Measurements from ENCODE around the gene RBM42. TPM values are rescaled to one million over a fixed set of nuclear protein-coding genes. Genes with fewer than 3 reads are reported as not detected.

RBM42 gene
- total and polyA plus RNA-seq, 7 donors = 50.1 to 69.1 (median 61.1) TPM

DNA sequence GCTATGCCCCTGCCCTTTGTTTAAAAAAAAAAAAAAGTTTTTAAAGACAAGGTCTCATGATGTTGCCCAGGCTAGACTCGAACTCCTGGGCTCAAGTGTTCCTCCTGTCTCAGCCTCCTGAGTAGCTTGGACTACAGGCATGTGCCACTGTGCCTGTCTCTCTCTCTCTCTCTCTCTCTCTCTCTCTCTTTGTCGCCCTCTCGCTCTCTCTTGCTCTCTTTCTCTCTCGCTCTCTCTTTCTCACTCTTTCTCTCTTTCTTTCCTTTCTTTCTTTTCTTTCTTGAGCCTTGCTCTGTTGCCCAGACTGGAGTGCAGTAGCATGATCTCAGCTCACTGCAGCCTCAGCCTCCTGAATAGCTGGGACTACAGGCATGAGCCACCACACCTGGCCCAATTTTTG, 26.8 kb downstream of the RBM42 start:
- H3K27ac ChIP-seq = no peak overlapping the region
- TF ChIP-seq, protein P1, sequence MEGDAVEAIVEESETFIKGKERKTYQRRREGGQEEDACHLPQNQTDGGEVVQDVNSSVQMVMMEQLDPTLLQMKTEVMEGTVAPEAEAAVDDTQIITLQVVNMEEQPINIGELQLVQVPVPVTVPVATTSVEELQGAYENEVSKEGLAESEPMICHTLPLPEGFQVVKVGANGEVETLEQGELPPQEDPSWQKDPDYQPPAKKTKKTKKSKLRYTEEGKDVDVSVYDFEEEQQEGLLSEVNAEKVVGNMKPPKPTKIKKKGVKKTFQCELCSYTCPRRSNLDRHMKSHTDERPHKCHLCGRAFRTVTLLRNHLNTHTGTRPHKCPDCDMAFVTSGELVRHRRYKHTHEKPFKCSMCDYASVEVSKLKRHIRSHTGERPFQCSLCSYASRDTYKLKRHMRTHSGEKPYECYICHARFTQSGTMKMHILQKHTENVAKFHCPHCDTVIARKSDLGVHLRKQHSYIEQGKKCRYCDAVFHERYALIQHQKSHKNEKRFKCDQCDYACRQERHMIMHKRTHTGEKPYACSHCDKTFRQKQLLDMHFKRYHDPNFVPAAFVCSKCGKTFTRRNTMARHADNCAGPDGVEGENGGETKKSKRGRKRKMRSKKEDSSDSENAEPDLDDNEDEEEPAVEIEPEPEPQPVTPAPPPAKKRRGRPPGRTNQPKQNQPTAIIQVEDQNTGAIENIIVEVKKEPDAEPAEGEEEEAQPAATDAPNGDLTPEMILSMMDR (IDR thresholded peaks at IDR 0.05) = no peak
- H3K4me1 ChIP-seq = no peaks in the 10 kb centered on the region
- H3K4me3 ChIP-seq = no peak overlapping the region
- ATAC-seq (no peak), DNase-seq (no peak)
- no peaks in the 10 kb centered on the region for H3K9me3 ChIP-seq
- H3K36me3 ChIP-seq (ENCODE audit: insufficient read depth in 1 of 2, low read depth in 1 of 2) = peaks cover 14 to 98% of the 10 kb centered on the region in 2 donors
- intact Hi-C loops (cut with DNase I) = no loop called here
- H3K27me3 ChIP-seq (ENCODE audit: insufficient read depth in 3 of 3, low read length in 2 of 3) = no peaks in the 10 kb centered on the region
- 91 to 96% (median 95%) methylated on average over 4 of the region's 4 CpGs for WGBS, 3 donors

DNA sequence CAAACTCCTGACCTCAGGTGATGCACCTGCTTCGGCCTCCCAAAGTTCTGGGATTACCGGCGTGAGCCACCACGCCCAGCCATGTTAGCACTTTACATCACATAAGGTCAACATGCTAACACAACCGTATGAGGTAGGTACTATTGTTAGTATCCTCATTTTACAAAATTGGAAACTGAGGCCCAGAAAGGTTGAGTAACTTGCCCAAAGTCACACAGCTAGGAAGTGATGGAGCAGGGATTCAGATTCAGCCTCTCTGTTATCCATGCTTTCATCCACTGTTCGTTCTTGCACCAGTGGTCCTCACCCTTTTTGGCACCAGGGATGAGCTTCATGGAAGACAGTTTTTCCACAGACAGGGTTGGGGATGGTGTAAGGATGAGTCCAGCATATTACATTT, 27.9 kb downstream of the RBM42 start:
- TF ChIP-seq, protein P1 (IDR thresholded peaks at IDR 0.05) = no peak
- 94% methylated on average over 6 of the region's 6 CpGs for WGBS, 3 donors

DNA sequence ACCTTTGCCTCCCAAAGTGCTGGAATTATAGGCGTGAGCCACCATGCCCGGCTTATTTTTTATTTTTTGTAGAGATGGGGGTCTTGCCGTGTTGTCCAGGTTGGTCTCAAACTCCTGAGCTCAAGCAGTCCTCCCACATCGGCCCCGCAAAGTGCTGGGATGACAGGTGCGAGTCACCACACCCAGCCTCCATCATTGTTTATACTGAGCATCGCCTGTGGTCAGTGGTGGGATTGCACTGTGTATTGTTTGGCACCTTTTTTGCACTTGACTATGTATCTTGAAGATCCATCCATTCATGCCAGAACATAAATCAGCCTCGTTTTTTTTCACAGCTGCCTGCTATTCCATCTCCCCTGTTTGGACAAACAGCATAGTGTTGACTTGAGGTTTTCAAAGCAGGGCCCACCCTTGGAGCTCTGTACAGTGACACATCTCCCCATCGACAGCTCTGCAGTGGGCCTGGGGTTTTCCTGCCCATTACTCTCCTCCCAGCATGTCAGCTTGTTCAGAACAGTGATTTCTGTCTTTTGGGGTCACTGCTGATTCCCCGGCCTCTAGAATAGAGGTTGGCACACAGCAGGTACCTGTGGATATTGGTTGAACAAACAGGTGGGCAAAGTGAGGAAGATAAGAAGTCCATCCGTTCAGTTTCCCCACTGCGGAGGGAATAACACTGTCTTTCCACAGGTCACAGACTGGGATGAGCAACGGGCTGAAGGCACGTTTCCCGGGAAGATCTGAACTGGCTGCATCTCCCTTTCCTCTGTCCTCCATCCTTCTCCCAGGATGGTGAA, 29.3 kb downstream of the RBM42 start:
- WGBS, 3 donors = 84 to 90% (median 89%) methylated on average over 15 of the region's 15 CpGs
- Histone ChIP-seq H3K4me3 (no peak overlapping the region), H3K36me3 (ENCODE audit: insufficient read depth in 1 of 2, low read depth in 1 of 2) (peaks cover 7 to 78% of the 10 kb centered on the region in 2 donors), H3K27ac (no peak overlapping the region), H3K4me1 (no peaks in the 10 kb centered on the region), H3K9me3 (no peaks in the 10 kb centered on the region), H3K27me3 (ENCODE audit: insufficient read depth in 3 of 3, low read length in 2 of 3) (no peaks in the 10 kb centered on the region)
- ATAC-seq = peak in 2 of 4 donors; percentile 40 to 49
- intact Hi-C loops (cut with DNase I) = no loop called here
- TF ChIP-seq, protein P1 (IDR thresholded peaks at IDR 0.05) = no peak
- no peak for DNase-seq

More for the DNA sequence above, 27.9 kb downstream of the RBM42 start:
- ATAC-seq = no peak
- DNase-seq = no peak
- Histone ChIP-seq H3K4me3 (no peak overlapping the region), H3K27ac (no peak overlapping the region), H3K9me3 (no peaks in the 10 kb centered on the region), H3K27me3 (ENCODE audit: insufficient read depth in 3 of 3, low read length in 2 of 3) (no peaks in the 10 kb centered on the region), H3K36me3 (ENCODE audit: insufficient read depth in 1 of 2, low read depth in 1 of 2) (peaks cover 7 to 89% of the 10 kb centered on the region in 2 donors), H3K4me1 (no peaks in the 10 kb centered on the region)
- intact Hi-C loops (cut with DNase I) = no loop called here

DNA sequence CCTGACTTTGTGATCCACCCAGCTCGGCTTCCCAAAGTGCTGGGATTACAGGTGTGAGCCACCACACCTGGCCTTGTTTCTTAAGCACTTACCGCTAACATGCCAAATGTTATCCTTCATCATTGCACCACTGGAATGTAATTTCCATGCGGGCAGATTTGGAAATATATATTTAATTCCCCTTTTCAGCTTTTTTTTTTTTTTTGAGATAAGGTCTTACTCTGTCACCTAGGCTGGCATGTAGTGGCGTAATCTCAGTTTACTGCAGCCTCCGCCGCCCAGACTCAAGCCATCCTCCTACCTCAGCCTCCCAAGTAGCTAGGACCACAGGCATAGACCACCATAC, 33.1 kb downstream of the RBM42 start:
- TF ChIP-seq, protein P1 (IDR thresholded peaks at IDR 0.05) = no peak
- ATAC-seq = no peak
- Histone ChIP-seq H3K27ac (no peak overlapping the region), H3K9me3 (no peaks in the 10 kb centered on the region), H3K27me3 (ENCODE audit: insufficient read depth in 3 of 3, low read length in 2 of 3) (no peaks in the 10 kb centered on the region), H3K4me1 (no peaks in the 10 kb centered on the region), H3K36me3 (ENCODE audit: insufficient read depth in 1 of 2, low read depth in 1 of 2) (peaks cover 6 to 48% of the 10 kb centered on the region in 2 donors), H3K4me3 (no peak overlapping the region)
- WGBS, 3 donors = 97 to 99% (median 98%) methylated on average over 6 of the region's 6 CpGs
- DNase-seq = no peak
- intact Hi-C loops (cut with DNase I) = no loop called here

DNA sequence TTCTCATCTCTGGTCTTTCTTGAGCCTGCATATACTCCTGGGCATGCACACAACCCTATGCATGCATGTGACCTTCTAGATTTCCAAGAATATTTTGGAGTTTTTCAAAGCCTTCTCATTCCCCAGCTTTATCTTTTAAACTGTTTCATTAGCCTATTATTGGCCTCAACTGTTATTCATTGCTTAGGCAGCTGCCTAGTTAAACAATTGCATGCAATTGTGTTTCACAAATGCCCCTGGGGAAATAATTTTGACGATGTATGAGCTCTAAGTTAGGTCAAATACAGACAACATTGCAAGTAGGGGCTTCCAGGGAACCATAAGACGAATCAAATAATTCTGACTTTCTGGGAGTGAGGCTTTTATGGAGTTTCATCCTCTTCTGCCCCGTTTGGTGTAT, 35.1 kb downstream of the RBM42 start:
- no peak for DNase-seq
- Histone ChIP-seq H3K27me3 (ENCODE audit: insufficient read depth in 3 of 3, low read length in 2 of 3) (no peaks in the 10 kb centered on the region), H3K9me3 (no peaks in the 10 kb centered on the region), H3K4me3 (no peak overlapping the region), H3K27ac (no peak overlapping the region), H3K4me1 (no peaks in the 10 kb centered on the region), H3K36me3 (ENCODE audit: insufficient read depth in 1 of 2, low read depth in 1 of 2) (peaks cover 3 to 28% of the 10 kb centered on the region in 2 donors)
- no peak for ATAC-seq
- WGBS, 3 donors = 68 to 82% (median 78%) methylated on average over 3 of the region's 3 CpGs
- TF ChIP-seq, protein P1 (IDR thresholded peaks at IDR 0.05) = no peak
- intact Hi-C loops (cut with DNase I) = no loop called here

All from psoas muscle (tissue), 8 donors.